Neural progenitor cell (in vitro differentiated cells): ENCODE measurements around the gene KIAA1549. TPM values are rescaled to one million over a fixed set of nuclear protein-coding genes. Genes with fewer than 3 reads are reported as not detected.

Experiments used
- DNase-seq: peaks from one replicate; pipeline ENCODE4 v3.0.0-alpha.2; 2016; ENCODE audit warnings: low spot score
- H2AFZ ChIP-seq: fragments of 200-600 bp; sonication (generic); replicated peaks from 2 replicates; pipeline ENCODE4 v1.6.1; 2016; ENCODE audit warnings: antibody characterized with exemption
- H3F3A ChIP-seq: fragments of 200-600 bp; sonication (generic); 2 replicates; pipeline ENCODE4 v1.6.1; 2016; ENCODE audit warnings: antibody characterized with exemption, low read depth
- H3K27ac ChIP-seq: fragments of 200-600 bp; sonication (generic); 2 replicates; pipeline ENCODE4 v1.5.1; 2016; ENCODE audit warnings: mild to moderate bottlenecking
- H3K27me3 ChIP-seq: fragments of 200-600 bp; sonication (generic); 2 replicates; pipeline ENCODE4 v1.6.1; 2016; ENCODE audit warnings: mild to moderate bottlenecking, moderate library complexity
- H3K36me3 ChIP-seq: fragments of 200-600 bp; sonication (generic); 2 replicates; pipeline ENCODE4 v1.5.1; 2016
- H3K4me1 ChIP-seq: fragments of 200-600 bp; sonication (generic); 2 replicates; pipeline ENCODE4 v1.6.1; 2016; ENCODE audit warnings: mixed run types
- H3K4me2 ChIP-seq: fragments of 200-600 bp; sonication (generic); 2 replicates; pipeline ENCODE4 v1.6.1; 2016
- H3K4me3 ChIP-seq: fragments of 200-600 bp; sonication (generic); 2 replicates; pipeline ENCODE4 v1.5.1; 2016
- H3K79me2 ChIP-seq: fragments of 200-600 bp; sonication (generic); 2 replicates; pipeline ENCODE4 v1.6.1; 2016; ENCODE audit warnings: low read depth
- H3K9ac ChIP-seq: fragments of 200-600 bp; sonication (generic); 2 replicates; pipeline ENCODE4 v1.6.1; 2016
- H3K9me3 ChIP-seq: fragments of 200-600 bp; sonication (generic); 2 replicates; pipeline ENCODE4 v1.5.1; 2016; ENCODE audit warnings: low read depth
- H4K20me1 ChIP-seq: fragments of 200-600 bp; sonication (generic); 2 replicates; pipeline ENCODE4 v1.6.1; 2016; ENCODE audit warnings: low read depth
- H3K27ac Mint-ChIP-seq: 3 replicates; pipeline ENCODE4 v1.8.0; 2021; ENCODE audit warnings: mixed read lengths
- H3K27me3 Mint-ChIP-seq: 2 replicates; pipeline ENCODE4 v1.8.0; 2022; ENCODE audit warnings: low read depth, mild to moderate bottlenecking, inconsistent platforms, moderate library complexity, mixed read lengths; ENCODE audit not compliant: insufficient read depth
- H3K36me3 Mint-ChIP-seq: 3 replicates; pipeline ENCODE4 v1.8.0; 2021; ENCODE audit warnings: mixed read lengths
- H3K4me1 Mint-ChIP-seq: 3 replicates; pipeline ENCODE4 v1.8.0; 2021; ENCODE audit warnings: mixed read lengths
- H3K4me3 Mint-ChIP-seq: 3 replicates; pipeline ENCODE4 v1.8.0; 2021; ENCODE audit warnings: mild to moderate bottlenecking, moderate library complexity, mixed read lengths
- H3K9me3 Mint-ChIP-seq: 3 replicates; pipeline ENCODE4 v1.8.0; 2020; ENCODE audit warnings: mixed read lengths
- CTCF ChIP-seq: fragments of 200-600 bp; sonication (generic); IDR thresholded peaks from 2 replicates; pipeline ENCODE4 v1.5.1; 2017; ENCODE audit warnings: antibody characterized with exemption, mild to moderate bottlenecking
- EZH2 ChIP-seq: fragments of 200-600 bp; sonication (generic); IDR thresholded peaks from 2 replicates; pipeline ENCODE4 v1.6.1; 2017; ENCODE audit warnings: antibody characterized with exemption, mild to moderate bottlenecking, moderate library complexity
- EZH2phosphoT487 ChIP-seq: fragments of 200-600 bp; sonication (generic); IDR thresholded peaks from 2 replicates; pipeline ENCODE4 v1.6.1; 2017; ENCODE audit warnings: antibody characterized with exemption
- total RNA-seq: library from RNA; depleted of rRNA; stranded (reverse); fragments of >200 nt; gene quantifications from 2 replicates; pipeline ENCODE4 v1.2.3, GENCODE V29; 2015; ENCODE audit warnings: low replicate concordance

Gene KIAA1549
- total RNA-seq, 1 donor from 2014 or later = 4.8 TPM

- Histone ChIP-seq H3F3A (no peaks in the 10 kb centered on the region), H3K27me3 (peaks cover 8% of the 10 kb centered on the region), H3K79me2 (no peaks in the 10 kb centered on the region), H2AFZ (no peak overlapping the region), H3K9me3 (no peaks in the 10 kb centered on the region), H3K36me3 (no peaks in the 10 kb centered on the region), H3K4me3 (no peak overlapping the region), H4K20me1 (no peaks in the 10 kb centered on the region), H3K9ac (no peak overlapping the region), H3K4me1 (no peaks in the 10 kb centered on the region), H3K4me2 (no peak overlapping the region), H3K27ac (no peak overlapping the region)
- DNase-seq = no peak
- Mint-ChIP-seq H3K9me3 (no peaks in the 10 kb centered on the region), H3K4me1 (peaks cover 8% of the 10 kb centered on the region), H3K27ac (no peak overlapping the region), H3K36me3 (no peaks in the 10 kb centered on the region), H3K27me3 (peaks cover 9% of the 10 kb centered on the region), H3K4me3 (no peak overlapping the region)
- TF ChIP-seq CTCF = no peak
- no peak for TF ChIP-seq EZH2
- no peak for TF ChIP-seq EZH2phosphoT487
Measured at GRCh38 chr7:138802706-138803105, 178.5 kb downstream of the KIAA1549 start.

GRCh38 chr7:138801256-138801655 lies 179.9 kb downstream of the KIAA1549 start:
- no peaks in the 10 kb centered on the region for H3K9me3 Mint-ChIP-seq

GRCh38 chr7:138799336-138800000 lies 181.7 kb downstream of the KIAA1549 start:
- Histone ChIP-seq H3F3A (no peaks in the 10 kb centered on the region), H3K27me3 (peaks cover 8% of the 10 kb centered on the region), H4K20me1 (no peaks in the 10 kb centered on the region), H3K4me1 (no peaks in the 10 kb centered on the region), H3K79me2 (no peaks in the 10 kb centered on the region), H3K9me3 (no peaks in the 10 kb centered on the region), H2AFZ (no peak overlapping the region), H3K4me3 (no peak overlapping the region), H3K36me3 (no peaks in the 10 kb centered on the region), H3K9ac (no peak overlapping the region), H3K27ac (no peak overlapping the region), H3K4me2 (no peak overlapping the region)
- DNase-seq = no peak
- no peaks in the 10 kb centered on the region for H3K9me3 Mint-ChIP-seq
- TF ChIP-seq CTCF (no peak), EZH2 (no peak), EZH2phosphoT487 (no peak)
- H3K27me3 Mint-ChIP-seq = peaks cover 7% of the 10 kb centered on the region
- H3K27ac Mint-ChIP-seq = no peak overlapping the region
- no peak overlapping the region for H3K4me3 Mint-ChIP-seq
- H3K36me3 Mint-ChIP-seq = no peaks in the 10 kb centered on the region
- peaks cover 11% of the 10 kb centered on the region for H3K4me1 Mint-ChIP-seq

More at GRCh38 chr7:138801256-138801655, 179.9 kb downstream of the KIAA1549 start:
- Histone ChIP-seq H3K4me1 (no peaks in the 10 kb centered on the region), H3K4me3 (no peak overlapping the region), H3K4me2 (no peak overlapping the region), H4K20me1 (no peaks in the 10 kb centered on the region), H3K9ac (no peak overlapping the region), H3K27ac (no peak overlapping the region), H3K27me3 (peaks cover 8% of the 10 kb centered on the region), H3K79me2 (no peaks in the 10 kb centered on the region), H3F3A (no peaks in the 10 kb centered on the region), H2AFZ (no peak overlapping the region), H3K9me3 (no peaks in the 10 kb centered on the region), H3K36me3 (no peaks in the 10 kb centered on the region)
- Mint-ChIP-seq H3K4me3 (no peak overlapping the region), H3K4me1 (peaks cover 11% of the 10 kb centered on the region), H3K36me3 (no peaks in the 10 kb centered on the region), H3K27me3 (peaks cover 9% of the 10 kb centered on the region), H3K27ac (no peak overlapping the region)
- no peak for DNase-seq
- no peak for TF ChIP-seq CTCF
